ENCODE measurements around the gene CADPS.

- TF ChIP-seq POLR2AphosphoS5 (IDR thresholded peaks at IDR 0.05) (no peak), CTCF (IDR thresholded peaks at IDR 0.05; ENCODE audit: poor library complexity, severe bottlenecking) (no peak), TAF1 (IDR thresholded peaks at IDR 0.05; ENCODE audit: low read depth) (no peak), EZH2 (IDR thresholded peaks at IDR 0.05; ENCODE audit: borderline replicate concordance, insufficient read depth, low read length, poor library complexity, severe bottlenecking) (no peak), SMC3 (conservative IDR thresholded peaks at IDR 0.05; ENCODE audit: poor library complexity) (no peak), EP300 (conservative IDR thresholded peaks at IDR 0.05; ENCODE audit: poor library complexity, severe bottlenecking) (no peak), MXI1 (conservative IDR thresholded peaks at IDR 0.05; ENCODE audit: poor library complexity, severe bottlenecking) (no peak), REST (IDR thresholded peaks at IDR 0.05; ENCODE audit: borderline replicate concordance) (no peak), RAD21 (conservative IDR thresholded peaks at IDR 0.05) (no peak)
Measured at GRCh38 chr3:62615258-62615849, 259.9 kb downstream of the CADPS start.

Measured in neural cell (in vitro differentiated cells).